ENCODE measurements around the gene LPXN. TPM values are rescaled to one million over a fixed set of nuclear protein-coding genes. Genes with fewer than 3 reads are reported as not detected.

The LPXN gene
- total RNA-seq, 1 experiment from 2014 or later = 147 TPM

Other genes starting within 250 kb of the LPXN start
- gene OR5B17, start 216.8 kb downstream of the LPXN start, total RNA-seq (2014; rRNA removed; shearing (Covaris generic)) = not detected in 2 replicates
- not detected in 2 replicates for gene OR5B3, start 169.0 kb downstream of the LPXN start, total RNA-seq (2014; rRNA removed; shearing (Covaris generic))
- gene OR5B2, start 147.7 kb downstream of the LPXN start, total RNA-seq (2014; rRNA removed; shearing (Covaris generic)) = not detected in 2 replicates
- gene OR5B12, start 133.6 kb downstream of the LPXN start, total RNA-seq (2014; rRNA removed; shearing (Covaris generic)) = not detected in 2 replicates
- not detected in 2 replicates for gene OR5B21, start 67.8 kb downstream of the LPXN start, total RNA-seq (2014; rRNA removed; shearing (Covaris generic))
- 64.2 and 77.3 TPM in 2 replicates for gene ZFP91, start 3.2 kb upstream of the LPXN start, total RNA-seq (2014; rRNA removed; shearing (Covaris generic))
- gene CNTF, start 46.8 kb upstream of the LPXN start, total RNA-seq (2014; rRNA removed; shearing (Covaris generic)) = 1.8 and 3.0 TPM in 2 replicates
- 0.60 TPM in 1 of 2 replicates, not detected in the other for gene GLYAT, start 156.1 kb upstream of the LPXN start, total RNA-seq (2014; rRNA removed; shearing (Covaris generic))

Data from RPMI7951 (cell line).